GM18867 (cell line): ENCODE measurements around the gene SORL1.

ENCODE experiments used
- ATAC-seq: cut with Tn5 transposase; IDR thresholded peaks from one replicate; pipeline ENCODE4 v1.9.1; 2021; ENCODE audit warnings: mild to moderate bottlenecking, moderate library complexity; ENCODE audit not compliant: unreplicated experiment

Gene SORL1

GRCh38 chr11:121427400-121427744 lies 24.7 kb upstream of the SORL1 start:
- ATAC-seq, result no peak

GRCh38 chr11:121429556-121429955 lies 22.6 kb upstream of the SORL1 start:
- no peak for ATAC-seq

- ATAC-seq, result no peak
Measured at GRCh38 chr11:121431820-121432526, 20.1 kb upstream of the SORL1 start.

GRCh38 chr11:121435132-121435531 lies 17.0 kb upstream of the SORL1 start:
- ATAC-seq, result no peak

- ATAC-seq, result no peak
Measured at GRCh38 chr11:121435551-121436511, 16.3 kb upstream of the SORL1 start.

- no peak for ATAC-seq
Measured at GRCh38 chr11:121437018-121437685, 15.0 kb upstream of the SORL1 start.

GRCh38 chr11:121437686-121438078 lies 14.4 kb upstream of the SORL1 start:
- ATAC-seq, result no peak

GRCh38 chr11:121439337-121439736 lies 12.8 kb upstream of the SORL1 start:
- ATAC-seq, result no peak

- ATAC-seq, result no peak
Measured at GRCh38 chr11:121439759-121440158, 12.4 kb upstream of the SORL1 start.

GRCh38 chr11:121441521-121441920 lies 10.6 kb upstream of the SORL1 start:
- no peak for ATAC-seq

- no peak for ATAC-seq
Measured at GRCh38 chr11:121443688-121444275, 8.3 kb upstream of the SORL1 start.

- ATAC-seq, result no peak
Measured at GRCh38 chr11:121444526-121444925, 7.6 kb upstream of the SORL1 start.

- no peak for ATAC-seq
Measured at GRCh38 chr11:121445071-121445768, 6.9 kb upstream of the SORL1 start.

GRCh38 chr11:121446752-121447156 lies 5.4 kb upstream of the SORL1 start:
- no peak for ATAC-seq

- no peak for ATAC-seq
Measured at GRCh38 chr11:121448011-121448410, 4.1 kb upstream of the SORL1 start.

GRCh38 chr11:121448431-121448941 lies 3.6 kb upstream of the SORL1 start:
- ATAC-seq, result no peak

- ATAC-seq, result no peak
Measured at GRCh38 chr11:121449123-121449522, 3.0 kb upstream of the SORL1 start.

- ATAC-seq, result no peak
Measured at GRCh38 chr11:121449626-121450025, 2.5 kb upstream of the SORL1 start.

- no peak for ATAC-seq
Measured at GRCh38 chr11:121450401-121450800, 1.7 kb upstream of the SORL1 start.
